Stimulated activated CD4-positive, alpha-beta T cell treated with anti-CD3 and anti-CD28 coated beads, Interleukin-1b, Interleukin-23, amount 100 ng/mL, for 24 hours (primary cell): ENCODE measurements around the gene RAD51AP1.

Source experiments
- DNase-seq, 4 experiments: peaks; one replicate each; pipeline ENCODE4 v3.0.0-alpha.2; 2020; ENCODE audit warnings: low read depth in 4 of 4, low spot score in 1 of 4

The RAD51AP1 gene

GRCh38 chr12:4540638-4541037, 1.9 kb downstream of the RAD51AP1 start:
- no peak for DNase-seq

- no peak for DNase-seq
Observed at GRCh38 chr12:4545195-4545594, 6.5 kb downstream of the RAD51AP1 start.

DNA sequence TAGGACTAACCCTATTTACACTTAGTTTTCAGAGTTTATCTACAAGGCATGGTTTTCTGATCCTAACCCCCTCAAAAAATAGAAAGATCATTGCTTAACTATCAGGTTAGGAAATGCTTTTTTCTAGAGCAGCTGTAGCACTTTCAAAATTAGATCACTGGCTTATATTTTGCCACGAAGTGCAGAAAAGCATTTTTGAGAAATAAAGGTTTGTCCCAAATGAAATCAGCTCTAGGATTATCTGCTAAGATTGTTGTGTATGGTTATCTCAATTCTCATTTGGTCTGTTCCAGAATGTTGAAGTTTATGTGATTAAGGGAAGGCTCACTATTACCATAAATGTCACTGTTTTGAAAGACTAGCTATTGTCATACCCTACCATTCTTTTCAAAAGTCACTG, 13.5 kb downstream of the RAD51AP1 start:
- no peak for DNase-seq

GRCh38 chr12:4553943-4554342, 15.3 kb downstream of the RAD51AP1 start:
- DNase-seq, result no peak

DNA sequence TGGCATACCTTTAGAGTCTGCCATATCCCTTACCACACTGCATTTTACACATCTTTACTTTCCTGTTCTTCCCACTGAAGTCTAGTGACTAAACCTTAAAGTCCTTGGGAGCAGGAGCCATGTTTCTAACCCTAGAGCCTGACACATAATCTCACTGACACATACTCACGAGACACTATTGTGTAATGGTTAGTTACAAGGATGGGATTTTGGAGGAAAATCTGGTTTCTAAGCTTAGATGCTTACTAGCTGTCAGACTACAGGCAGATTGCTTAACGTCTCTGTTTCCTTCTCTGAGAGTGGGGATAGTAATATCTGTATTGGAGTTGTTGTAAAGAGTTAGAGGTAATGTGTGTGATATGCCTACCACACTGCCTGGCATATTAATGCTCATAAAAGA, 17.1 kb downstream of the RAD51AP1 start:
- no peak for DNase-seq

DNA sequence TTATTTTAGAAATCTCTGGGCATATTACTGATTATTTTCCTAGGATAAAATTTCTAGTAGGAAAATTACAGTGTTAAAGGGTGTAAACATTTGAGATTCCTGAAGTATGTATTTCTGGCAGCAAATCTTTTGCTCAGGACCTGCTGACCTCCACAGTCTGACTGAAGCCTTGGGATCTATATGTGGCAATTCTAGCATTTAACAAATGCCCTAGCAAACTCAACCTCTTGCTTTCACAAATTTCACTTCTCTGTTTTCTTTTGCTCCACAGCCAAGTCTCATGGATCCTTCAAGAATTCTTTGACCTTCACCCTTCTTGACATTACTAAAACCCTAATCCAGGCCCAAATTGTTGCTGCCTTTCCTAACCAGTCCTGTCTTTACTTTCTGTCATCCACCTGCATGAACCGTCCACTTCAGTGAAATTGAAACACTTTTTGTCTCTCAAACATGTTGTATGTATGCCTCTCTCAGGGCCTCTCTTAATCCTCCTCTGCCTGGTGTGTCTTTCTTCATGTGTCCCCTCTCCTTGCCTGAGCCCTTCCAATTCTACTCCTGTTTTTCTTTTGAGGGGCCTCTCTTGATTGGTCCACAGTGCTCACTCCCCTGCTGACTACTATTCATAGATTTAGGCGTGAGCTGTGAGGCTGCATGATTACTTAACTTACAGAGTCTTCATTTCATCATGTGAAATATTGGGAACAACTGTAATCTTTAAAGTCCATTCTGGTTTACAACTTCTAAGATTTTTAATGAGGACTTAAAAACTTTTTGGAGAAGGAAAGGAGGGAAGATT, 18.2 kb downstream of the RAD51AP1 start:
- DNase-seq, result no peak

DNA sequence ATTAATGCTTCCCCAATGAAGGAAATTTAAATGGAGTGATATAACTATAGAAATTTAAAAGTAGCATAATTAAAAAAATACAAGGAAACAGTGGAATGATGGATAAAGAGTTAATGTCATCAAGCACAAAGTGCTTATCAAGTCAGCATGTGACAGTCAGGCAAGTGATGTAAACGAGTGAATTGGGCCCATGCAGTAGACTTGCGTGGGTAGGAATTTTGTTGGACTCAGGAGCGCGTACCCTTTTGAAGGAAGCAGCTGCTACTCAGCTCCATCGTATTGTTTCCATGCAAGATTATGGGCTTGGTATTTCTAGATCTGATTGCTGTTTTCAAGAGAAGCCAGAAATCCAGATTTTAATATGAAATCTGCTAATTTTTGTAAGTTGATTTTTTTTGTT, 18.9 kb downstream of the RAD51AP1 start:
- DNase-seq, result no peak

- no peak for DNase-seq
Observed at GRCh38 chr12:4558171-4558570, 19.5 kb downstream of the RAD51AP1 start.

DNA sequence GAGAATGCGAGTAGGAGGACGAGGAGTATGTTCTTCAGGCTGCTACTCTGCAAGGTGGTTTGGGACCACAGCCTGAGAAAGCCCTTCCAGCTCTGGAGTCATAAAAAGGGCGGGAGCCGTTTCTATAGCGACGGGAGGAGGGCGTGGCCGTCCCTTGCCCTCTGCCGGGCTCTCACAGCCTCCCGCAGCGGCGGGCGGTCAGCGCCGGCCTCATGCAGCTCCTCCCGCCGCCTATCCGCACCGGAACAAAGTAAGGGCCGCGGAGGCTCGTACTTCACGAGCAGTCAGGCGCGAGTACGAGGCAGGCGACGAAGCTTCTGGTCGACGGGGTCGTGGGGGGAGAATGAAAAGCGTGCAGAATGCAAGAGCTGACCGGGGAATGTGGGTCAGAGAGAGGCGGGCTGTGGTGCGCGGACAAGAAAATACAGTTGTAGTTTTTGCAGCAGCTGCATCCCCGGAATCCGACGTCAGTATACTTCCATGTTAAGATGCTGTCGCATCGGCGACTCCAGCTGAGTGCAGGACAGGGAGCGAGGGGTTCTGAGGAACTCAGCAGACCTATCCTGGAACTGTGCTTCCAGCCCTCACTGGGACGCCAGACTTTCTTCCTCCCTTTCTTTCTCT, 23.5 kb downstream of the RAD51AP1 start, which contains the start of gene DYRK4:
DYRK4 (plus strand) TSS at position 175 of the 624 bp plus-strand sequence; CDS start at position 213, 38 bp downstream.
- DNase-seq, result no peak

DNA sequence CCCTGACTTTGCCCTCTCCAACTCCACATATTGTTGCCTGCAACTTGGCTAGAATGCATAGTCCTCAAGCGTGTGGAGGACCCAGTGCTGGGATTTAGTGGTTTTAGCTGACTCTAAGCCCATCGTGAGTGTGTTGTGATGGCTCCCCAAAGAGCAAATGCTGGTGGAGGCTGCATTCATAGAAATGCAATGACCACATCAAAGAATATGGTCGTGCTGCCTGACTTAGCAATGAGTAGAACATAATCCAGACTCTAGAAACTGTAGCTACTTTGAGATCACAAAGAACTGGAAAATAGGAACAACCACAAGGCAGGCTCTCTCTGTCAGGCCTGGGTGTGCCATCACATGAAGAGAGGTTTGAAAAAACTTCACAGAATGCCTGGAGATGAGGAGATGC, 24.6 kb downstream of the RAD51AP1 start:
- DNase-seq, result no peak

DNA sequence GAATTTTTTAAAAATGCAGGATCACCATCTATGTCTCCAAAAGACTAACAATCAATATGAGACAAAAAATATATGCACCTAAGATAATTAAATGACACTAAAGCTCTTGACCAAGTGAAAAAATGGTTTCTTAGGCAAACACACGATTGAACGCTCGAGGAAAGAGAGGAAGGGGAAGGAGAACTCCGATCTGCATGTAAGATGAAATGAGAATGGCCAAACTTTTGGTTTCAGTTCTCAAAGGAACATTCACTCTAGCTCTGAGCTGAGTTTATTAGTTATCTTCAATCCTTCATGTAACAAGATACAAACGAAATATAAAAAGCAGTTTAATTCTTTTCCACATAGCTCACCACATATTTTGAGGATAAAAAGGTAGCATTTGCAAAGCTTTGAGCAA, 26.1 kb downstream of the RAD51AP1 start:
- no peak for DNase-seq

DNA sequence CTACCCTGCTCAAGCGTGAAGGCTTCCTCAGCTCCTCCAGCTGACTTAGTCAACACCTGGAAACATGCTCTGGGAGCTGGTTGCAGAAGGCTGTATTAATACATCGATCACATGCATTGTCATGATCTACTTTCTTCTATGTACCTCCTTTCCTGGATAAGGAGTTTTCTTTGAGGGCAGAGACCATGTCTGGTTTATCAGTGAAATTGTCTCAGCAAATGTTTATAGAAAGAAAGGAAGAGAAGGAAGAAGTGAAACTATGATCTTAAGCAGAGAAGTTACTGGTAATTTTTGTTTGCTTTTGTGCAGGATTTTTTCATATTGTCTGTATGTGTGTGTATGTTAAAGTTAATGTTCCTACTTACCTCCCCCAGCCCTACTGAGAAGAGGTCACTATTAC, 27.8 kb downstream of the RAD51AP1 start:
- DNase-seq, result no peak

- DNase-seq, result no peak
Observed at GRCh38 chr12:4567073-4567881, 28.6 kb downstream of the RAD51AP1 start.

DNA sequence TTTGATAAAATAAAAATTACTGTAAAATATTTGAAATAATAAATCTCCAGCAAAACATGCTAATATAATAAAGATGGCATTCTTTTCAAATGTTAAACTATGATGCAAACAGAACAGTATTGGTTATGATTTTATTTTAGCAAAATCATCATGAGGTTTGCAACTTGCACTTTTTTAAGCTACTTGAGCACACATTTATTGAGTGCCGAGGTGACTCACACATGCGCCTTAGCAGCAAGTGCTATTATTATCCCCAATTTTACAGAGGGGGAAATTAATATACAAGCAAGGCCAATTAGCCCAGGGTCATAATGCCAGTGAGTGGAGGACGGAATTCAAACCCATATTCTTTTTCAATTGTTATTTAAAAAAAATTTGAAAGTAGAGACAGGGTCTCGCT, 30.6 kb downstream of the RAD51AP1 start:
- no peak for DNase-seq

DNA sequence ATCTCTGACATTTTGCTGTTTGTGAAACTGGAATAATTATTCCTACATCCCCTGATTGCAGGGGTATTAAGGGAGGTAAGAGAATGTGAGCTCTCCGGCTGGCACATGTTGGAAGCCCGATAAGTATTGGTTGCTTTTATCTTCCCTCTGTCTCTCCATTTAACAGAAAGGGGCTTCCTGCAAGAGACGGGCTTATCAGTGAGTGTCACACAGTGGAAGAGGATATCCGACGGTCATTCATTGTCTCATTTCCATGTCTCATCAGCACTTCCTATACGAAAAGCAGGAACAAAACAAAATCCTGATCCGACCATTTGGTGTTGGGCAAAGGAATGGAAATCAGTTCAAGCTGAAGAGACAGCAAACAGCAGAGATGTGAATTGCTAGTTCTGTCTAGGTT, 34.0 kb downstream of the RAD51AP1 start:
- no peak for DNase-seq

GRCh38 chr12:4579305-4580102, 40.8 kb downstream of the RAD51AP1 start:
- DNase-seq, result no peak

GRCh38 chr12:4580281-4580688, 41.6 kb downstream of the RAD51AP1 start:
- DNase-seq, result no peak

- no peak for DNase-seq
Observed at GRCh38 chr12:4584281-4584680, 45.6 kb downstream of the RAD51AP1 start.

GRCh38 chr12:4584896-4585295, 46.2 kb downstream of the RAD51AP1 start:
- DNase-seq, result no peak

- no peak for DNase-seq
Observed at GRCh38 chr12:4586500-4586899, 47.8 kb downstream of the RAD51AP1 start.

GRCh38 chr12:4587108-4587507, 48.4 kb downstream of the RAD51AP1 start:
- no peak for DNase-seq
